Measurements from ENCODE around the gene ACTN2. TPM values are rescaled to one million over a fixed set of nuclear protein-coding genes. Genes with fewer than 3 reads are reported as not detected.
"Not testable (repeated sequence)": the region's sequence is repeated elsewhere in the genome, so short reads cannot be mapped to it uniquely, and the experiment has no call there.

The ACTN2 gene
- total RNA-seq, 1 donor from 2014 or later, result not detected

GRCh38 chr1:236654511-236654910, 31.8 kb upstream of the ACTN2 start:
- Mint-ChIP-seq H3K9me3 (no peaks in the 10 kb centered on the region), H3K27ac (no peak overlapping the region), H3K4me3 (no peak overlapping the region), H3K27me3 (peaks cover 13% of the 10 kb centered on the region), H3K36me3 (ENCODE audit: low read depth) (no peaks in the 10 kb centered on the region), H3K4me1 (no peaks in the 10 kb centered on the region)
- intact Hi-C loops (cut with micrococcal nuclease), result no loop called here
- CTCF ChIA-PET, result no interaction called here
- DNase-seq (no peak), ATAC-seq (ENCODE audit: low read depth) (no peak)
- POLR2A ChIA-PET, result no interaction called here
- TF ChIP-seq, protein P1, sequence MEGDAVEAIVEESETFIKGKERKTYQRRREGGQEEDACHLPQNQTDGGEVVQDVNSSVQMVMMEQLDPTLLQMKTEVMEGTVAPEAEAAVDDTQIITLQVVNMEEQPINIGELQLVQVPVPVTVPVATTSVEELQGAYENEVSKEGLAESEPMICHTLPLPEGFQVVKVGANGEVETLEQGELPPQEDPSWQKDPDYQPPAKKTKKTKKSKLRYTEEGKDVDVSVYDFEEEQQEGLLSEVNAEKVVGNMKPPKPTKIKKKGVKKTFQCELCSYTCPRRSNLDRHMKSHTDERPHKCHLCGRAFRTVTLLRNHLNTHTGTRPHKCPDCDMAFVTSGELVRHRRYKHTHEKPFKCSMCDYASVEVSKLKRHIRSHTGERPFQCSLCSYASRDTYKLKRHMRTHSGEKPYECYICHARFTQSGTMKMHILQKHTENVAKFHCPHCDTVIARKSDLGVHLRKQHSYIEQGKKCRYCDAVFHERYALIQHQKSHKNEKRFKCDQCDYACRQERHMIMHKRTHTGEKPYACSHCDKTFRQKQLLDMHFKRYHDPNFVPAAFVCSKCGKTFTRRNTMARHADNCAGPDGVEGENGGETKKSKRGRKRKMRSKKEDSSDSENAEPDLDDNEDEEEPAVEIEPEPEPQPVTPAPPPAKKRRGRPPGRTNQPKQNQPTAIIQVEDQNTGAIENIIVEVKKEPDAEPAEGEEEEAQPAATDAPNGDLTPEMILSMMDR (IDR thresholded peaks at IDR 0.05), result no peak

- Mint-ChIP-seq H3K27ac (no peak overlapping the region), H3K9me3 (no peaks in the 10 kb centered on the region), H3K4me3 (no peak overlapping the region)
Measured at GRCh38 chr1:236654957-236655356, 31.3 kb upstream of the ACTN2 start.

GRCh38 chr1:236657398-236657797, 28.9 kb upstream of the ACTN2 start:
- POLR2A ChIA-PET, result no interaction called here
- intact Hi-C loops (cut with micrococcal nuclease), result no loop called here
- DNase-seq (no peak), ATAC-seq (ENCODE audit: low read depth) (no peak)
- Mint-ChIP-seq H3K27me3 (peaks cover 12% of the 10 kb centered on the region), H3K4me1 (no peaks in the 10 kb centered on the region), H3K4me3 (no peak overlapping the region), H3K27ac (no peak overlapping the region), H3K36me3 (ENCODE audit: low read depth) (no peaks in the 10 kb centered on the region), H3K9me3 (no peaks in the 10 kb centered on the region)
- TF ChIP-seq, protein P1 (IDR thresholded peaks at IDR 0.05), result no peak
- CTCF ChIA-PET, result no interaction called here

More at GRCh38 chr1:236654957-236655356, 31.3 kb upstream of the ACTN2 start:
- Mint-ChIP-seq H3K36me3 (ENCODE audit: low read depth) (no peaks in the 10 kb centered on the region), H3K27me3 (peaks cover 14% of the 10 kb centered on the region), H3K4me1 (no peaks in the 10 kb centered on the region)
- DNase-seq (no peak), ATAC-seq (ENCODE audit: low read depth) (no peak)
- TF ChIP-seq, protein P1 (IDR thresholded peaks at IDR 0.05), result no peak
- intact Hi-C loops (cut with micrococcal nuclease), result no loop called here
- POLR2A ChIA-PET, result no interaction called here
- CTCF ChIA-PET, result no interaction called here

GRCh38 chr1:236659792-236660587, 26.3 kb upstream of the ACTN2 start:
- intact Hi-C loops (cut with micrococcal nuclease), result no loop called here
- ChIA-PET POLR2A (interaction anchor here (0.6 kb wide), 1 partner anchor 1328 kb away, joined by 5 read pairs; no protein-coding TSS in a partner anchor), CTCF (no interaction called here)
- H3K27ac Mint-ChIP-seq, result no peak overlapping the region
- no peaks in the 10 kb centered on the region for H3K9me3 Mint-ChIP-seq
- TF ChIP-seq, protein P1 (IDR thresholded peaks at IDR 0.05), result no peak
- H3K27me3 Mint-ChIP-seq, result peaks cover 7% of the 10 kb centered on the region
- no peak for ATAC-seq (ENCODE audit: low read depth)
- DNase-seq, result no peak
- H3K4me1 Mint-ChIP-seq, result peaks cover 5% of the 10 kb centered on the region
- no peaks in the 10 kb centered on the region for H3K36me3 Mint-ChIP-seq (ENCODE audit: low read depth)
- H3K4me3 Mint-ChIP-seq, result no peak overlapping the region

DNA sequence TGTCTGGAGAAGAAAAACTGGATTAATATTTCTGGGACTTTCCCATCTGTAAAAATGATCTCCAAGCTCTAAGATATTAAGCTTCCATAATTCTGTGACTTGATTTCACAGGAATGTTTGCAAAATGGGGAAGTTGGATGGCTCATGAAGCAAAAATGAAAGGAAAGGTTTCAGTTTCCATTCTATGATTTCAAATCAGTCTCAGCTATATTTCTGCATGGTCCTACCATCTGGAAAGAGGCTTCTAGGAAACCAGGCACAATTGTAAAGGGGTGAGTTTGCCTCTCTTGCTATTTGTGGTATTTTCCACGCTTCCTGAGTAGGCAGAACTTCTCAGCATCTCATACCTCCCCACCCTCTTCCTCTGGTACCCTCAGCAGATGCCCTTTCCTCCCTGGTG, 22.4 kb upstream of the ACTN2 start:
- DNase-seq (no peak), ATAC-seq (ENCODE audit: low read depth) (no peak)
- peaks cover 5% of the 10 kb centered on the region for H3K4me1 Mint-ChIP-seq
- ChIA-PET POLR2A (no interaction called here), CTCF (no interaction called here)
- no peak overlapping the region for H3K27ac Mint-ChIP-seq
- TF ChIP-seq, protein P1 (IDR thresholded peaks at IDR 0.05), result no peak
- intact Hi-C loops (cut with micrococcal nuclease), result no loop called here
- H3K4me3 Mint-ChIP-seq, result no peak overlapping the region
- H3K27me3 Mint-ChIP-seq, result peaks cover 2% of the 10 kb centered on the region
- no peaks in the 10 kb centered on the region for H3K36me3 Mint-ChIP-seq (ENCODE audit: low read depth)
- H3K9me3 Mint-ChIP-seq, result no peaks in the 10 kb centered on the region

GRCh38 chr1:236668909-236669308, 17.4 kb upstream of the ACTN2 start:
- H3K4me1 Mint-ChIP-seq; POLR2A ChIA-PET; H3K4me3 Mint-ChIP-seq; H3K9me3 Mint-ChIP-seq; DNase-seq; H3K27ac Mint-ChIP-seq; ATAC-seq (ENCODE audit: low read depth); CTCF ChIA-PET; H3K36me3 Mint-ChIP-seq (ENCODE audit: low read depth); intact Hi-C loops (cut with micrococcal nuclease): not testable (repeated sequence)
- H3K27me3 Mint-ChIP-seq, result peaks cover 22% of the 10 kb centered on the region

Measured in activated B cell treated with CpG ODN at 0.5 μM for 24 hours (primary cell).